SIG-M5 (cell line): ENCODE results near the gene EIF5A2.
"Not testable (repeated sequence)": the region's sequence is repeated elsewhere in the genome, so short reads cannot be mapped to it uniquely, and the experiment has no call there.

Experiments
- DNase-seq: peaks from one replicate; lab custom pipeline; 2025; lab: John Stamatoyannopoulos, UW

The EIF5A2 gene

DNA sequence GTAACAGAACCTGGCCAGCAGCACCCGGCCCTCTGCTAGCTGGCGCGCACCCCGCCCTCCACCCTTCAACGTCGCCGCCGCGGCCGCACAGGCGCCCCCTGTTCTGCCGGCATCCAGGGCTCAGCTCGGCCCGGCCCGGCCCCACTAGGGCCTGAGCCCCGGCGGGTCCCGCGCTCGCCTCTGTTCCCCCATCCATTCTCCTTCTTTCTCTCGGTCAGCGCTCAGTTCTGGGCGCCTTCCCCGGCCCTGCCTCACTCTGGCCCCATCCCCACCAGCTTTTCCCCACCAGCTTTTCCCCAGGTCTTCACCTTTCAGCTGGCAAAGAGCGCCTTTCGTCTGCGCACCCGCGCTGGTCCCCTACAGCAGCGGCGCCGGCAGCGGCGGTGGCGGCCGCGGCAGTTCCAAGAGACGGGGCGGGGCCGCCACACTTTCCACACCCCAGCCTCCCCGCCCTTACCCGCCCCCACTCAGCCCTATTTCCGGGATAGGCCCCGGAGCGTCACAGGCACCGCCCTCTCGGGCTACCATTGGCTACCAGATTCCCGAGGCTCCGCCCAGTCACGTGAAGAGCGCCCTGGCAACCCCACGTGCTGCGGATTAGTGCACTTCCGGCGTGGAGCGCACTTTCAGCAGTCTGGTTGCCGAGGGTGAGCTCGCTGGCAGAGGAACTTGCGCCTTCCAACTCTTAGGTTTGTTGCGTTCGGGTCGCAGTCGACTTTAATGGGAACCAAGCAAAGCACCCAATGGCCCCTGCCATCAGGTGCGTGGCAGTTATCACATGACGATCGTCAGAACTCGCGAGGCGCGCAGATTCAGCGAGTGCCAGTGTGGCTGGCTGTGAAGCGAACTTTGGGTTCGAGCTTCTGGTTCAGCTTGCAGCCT lies at the start of gene EIF5A2:
Gene EIF5A2, minus strand, starts transcription at position 403 of the 882 bp plus-strand sequence. CDS start 831 bp downstream, outside the sequence.
- peak; percentile 5 for DNase-seq

DNA sequence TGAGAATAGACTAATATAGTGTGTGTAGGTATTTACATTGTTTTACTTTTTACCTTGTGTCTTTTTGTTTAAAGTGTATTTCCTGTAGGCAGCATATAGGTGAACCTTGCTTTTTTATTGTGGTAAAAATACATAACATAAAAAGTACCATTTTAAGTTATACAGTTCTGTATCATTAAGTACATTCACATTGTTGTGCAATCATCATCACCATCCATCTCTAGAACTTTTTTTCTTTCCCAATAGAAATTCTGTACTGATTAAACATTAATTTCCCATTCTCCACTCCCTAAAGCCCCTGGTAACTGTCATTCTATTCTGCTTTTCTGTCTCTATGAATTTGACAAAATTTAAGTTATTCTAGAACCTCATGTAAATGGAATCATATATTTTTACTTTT lies 48.2 kb upstream of the EIF5A2 start:
- no peak for DNase-seq

DNA sequence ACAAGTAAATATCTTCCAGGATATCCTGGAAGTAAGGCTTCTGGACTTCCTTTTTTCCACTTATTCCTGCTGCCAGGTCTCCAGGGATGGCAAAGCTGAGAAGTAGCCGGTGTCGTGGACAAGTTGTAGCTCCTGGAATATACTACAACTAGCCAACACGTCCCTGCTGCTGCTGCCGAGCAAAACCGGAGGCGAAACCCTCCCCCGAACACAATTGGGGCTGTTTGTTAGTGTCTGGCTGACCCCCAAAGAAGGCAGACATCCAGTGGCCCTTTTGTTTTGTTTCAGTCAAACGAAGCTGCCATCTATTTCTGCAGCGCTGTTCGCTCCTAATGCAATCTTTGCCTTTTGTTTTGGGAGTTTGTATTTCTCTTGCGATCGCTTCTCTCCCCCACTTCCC lies 45.3 kb upstream of the EIF5A2 start:
- DNase-seq: no peak

GRCh38 chr3:170953229-170953628 lies 44.8 kb upstream of the EIF5A2 start:
- no peak for DNase-seq

DNA sequence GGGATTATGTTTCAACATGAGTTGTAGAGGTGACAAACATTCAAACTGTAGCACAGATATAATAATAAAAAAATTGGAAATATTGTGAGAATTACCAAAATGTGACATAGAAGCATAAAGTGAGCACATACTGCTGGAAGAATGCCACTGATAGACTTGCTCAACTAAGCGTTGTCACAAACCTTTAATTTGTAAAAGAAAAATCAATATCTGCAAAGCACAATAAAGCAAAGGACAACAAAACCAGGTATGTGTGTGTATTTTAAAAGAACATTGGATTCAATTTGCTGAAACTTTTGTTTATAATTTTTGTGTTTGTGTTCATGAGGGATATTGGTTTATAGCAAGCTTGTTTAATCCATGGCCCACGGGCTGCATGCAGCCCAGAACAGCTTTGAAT lies 40.8 kb upstream of the EIF5A2 start:
- DNase-seq: no peak

DNA sequence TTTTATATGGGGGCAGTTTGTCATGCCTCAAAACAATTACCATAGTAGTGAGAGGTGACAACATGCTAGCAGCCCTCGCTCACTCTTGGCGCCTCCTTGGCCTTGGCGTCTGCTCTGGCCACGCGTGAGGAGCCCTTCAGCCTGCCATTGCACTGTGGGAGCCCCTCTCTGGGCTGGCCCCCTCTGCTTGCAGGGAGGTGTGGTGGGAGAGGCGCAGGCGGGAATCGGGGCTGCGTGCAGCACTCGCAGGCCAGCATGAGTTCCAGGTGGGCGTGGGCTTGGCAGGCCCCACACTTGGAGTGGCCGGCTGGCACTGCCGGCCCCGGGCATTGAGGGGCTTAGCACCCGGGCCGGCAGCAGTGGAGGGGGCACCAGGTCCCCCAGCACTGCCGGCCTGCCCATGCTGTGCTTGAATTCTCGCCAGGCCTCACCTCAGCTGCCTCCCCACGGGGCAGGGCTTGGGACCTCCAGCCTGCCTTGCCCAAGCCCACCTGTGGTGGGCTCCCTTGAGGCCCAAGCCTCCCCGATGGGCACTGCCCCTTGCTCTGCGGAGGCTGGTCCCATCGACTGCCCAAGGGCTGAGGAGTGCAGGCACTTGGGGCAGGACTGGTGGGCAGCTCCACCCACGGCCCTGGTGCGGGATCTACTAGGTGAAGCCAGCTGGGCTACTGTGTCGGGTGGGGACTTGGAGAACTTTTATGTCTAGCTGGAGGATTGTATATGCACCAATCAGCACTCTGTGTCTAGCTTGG lies 38.8 kb upstream of the EIF5A2 start:
- no peak for DNase-seq

GRCh38 chr3:170942011-170942410 lies 33.6 kb upstream of the EIF5A2 start:
- no peak for DNase-seq

GRCh38 chr3:170941551-170941950 lies 33.1 kb upstream of the EIF5A2 start:
- DNase-seq: no peak

DNA sequence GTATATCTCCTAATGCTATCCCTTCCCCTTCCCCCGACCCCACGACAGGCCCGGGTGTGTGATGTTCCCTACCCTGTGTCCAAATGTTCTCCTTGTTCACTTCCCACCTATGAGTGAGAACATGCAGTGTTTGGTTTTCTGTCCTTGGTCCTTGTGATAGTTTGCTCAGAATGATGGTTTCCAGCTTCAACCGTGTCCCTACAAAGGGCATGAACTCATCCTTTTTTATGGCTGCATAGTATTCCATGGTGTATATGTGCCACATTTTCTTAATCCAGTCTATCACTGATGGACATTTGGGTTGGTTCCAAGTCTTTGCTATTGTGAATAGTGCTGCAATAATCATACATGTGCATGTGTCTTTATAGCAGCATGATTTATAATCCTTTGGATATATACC lies 24.6 kb upstream of the EIF5A2 start:
- not testable (repeated sequence) for DNase-seq

- DNase-seq: not testable (repeated sequence)
These were observed 15.1 kb upstream of the EIF5A2 start for GRCh38 chr3:170923553-170923952.

DNA sequence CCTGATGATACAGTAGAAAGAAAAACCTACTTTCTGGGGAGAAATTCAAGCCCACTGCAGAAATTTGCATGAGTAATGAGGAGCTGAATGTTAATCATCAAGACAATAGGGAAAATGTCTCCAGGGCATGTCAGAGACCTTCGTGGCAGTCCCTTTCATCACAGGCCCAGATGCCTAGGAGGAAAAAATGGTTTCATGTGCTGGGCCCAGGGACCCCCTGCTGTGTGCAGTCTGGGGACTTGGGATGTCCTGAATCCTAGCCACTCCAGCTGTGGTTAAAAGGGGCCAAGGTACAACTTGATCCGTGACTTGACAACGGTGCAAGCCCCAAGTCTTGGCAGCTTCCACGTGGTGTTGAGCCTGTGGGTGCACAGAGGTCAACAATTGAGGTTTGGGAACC lies 10.3 kb upstream of the EIF5A2 start:
- DNase-seq: no peak

- DNase-seq: no peak
These were observed 6.3 kb upstream of the EIF5A2 start for GRCh38 chr3:170914690-170915089.

DNA sequence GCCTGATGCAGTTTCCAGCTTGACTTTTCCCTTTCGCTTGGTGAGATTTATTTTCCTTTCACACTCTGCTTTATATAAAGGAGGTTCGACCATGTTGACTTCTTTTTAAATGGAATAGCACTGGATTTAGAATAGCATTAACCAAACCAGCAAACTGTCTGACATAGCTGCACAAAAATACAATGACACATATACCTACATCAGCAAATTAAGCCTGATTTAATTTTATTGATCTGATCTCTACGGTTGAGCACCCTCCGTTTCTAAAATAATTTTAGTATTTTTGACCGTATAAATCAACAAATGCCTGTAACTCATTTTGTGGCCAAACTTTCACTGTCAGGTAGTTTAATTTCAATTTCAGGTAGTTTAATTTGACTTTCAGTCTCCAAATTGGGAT lies 5.8 kb upstream of the EIF5A2 start:
- DNase-seq: no peak

DNA sequence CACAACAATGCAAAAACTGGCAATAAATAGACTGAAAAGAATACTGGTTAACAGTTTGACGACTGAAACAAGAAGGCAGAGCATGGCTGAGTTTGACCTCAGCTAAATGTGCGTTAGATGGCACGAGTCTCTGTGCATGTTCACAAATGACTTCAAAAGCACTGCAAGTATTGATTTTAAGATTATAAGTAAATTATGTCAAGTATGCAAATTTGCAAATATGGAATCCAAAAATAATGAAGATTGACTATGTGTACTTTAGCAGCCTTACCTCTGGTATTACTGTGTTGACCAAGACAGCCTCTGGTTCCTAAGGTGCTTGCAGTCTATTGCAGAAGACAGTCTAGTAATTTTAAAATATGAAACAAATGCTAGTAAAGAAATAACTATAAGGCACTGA lies 2.6 kb upstream of the EIF5A2 start:
- no peak for DNase-seq

DNA sequence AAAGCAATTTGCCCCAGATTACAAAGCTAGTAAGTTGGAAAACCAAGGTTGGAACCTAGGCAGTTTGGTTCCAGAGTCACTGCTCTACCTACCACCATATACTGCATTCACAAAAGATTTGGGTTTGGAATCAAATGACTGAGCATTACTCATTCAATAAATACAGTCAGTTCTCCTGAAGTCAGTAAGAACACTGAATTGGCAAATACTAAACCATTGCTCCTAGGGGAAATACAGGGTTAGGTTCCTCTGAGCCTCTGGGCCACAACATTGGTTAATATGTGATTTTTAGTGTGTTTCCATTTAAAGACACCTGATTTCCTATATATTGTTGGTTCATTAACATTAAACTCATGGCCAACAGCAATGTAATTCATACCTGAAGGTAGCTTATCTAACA lies 2.1 kb upstream of the EIF5A2 start:
- DNase-seq: no peak

- DNase-seq: no peak
These were observed 879 bp upstream of the EIF5A2 start for GRCh38 chr3:170909129-170909903.

DNA sequence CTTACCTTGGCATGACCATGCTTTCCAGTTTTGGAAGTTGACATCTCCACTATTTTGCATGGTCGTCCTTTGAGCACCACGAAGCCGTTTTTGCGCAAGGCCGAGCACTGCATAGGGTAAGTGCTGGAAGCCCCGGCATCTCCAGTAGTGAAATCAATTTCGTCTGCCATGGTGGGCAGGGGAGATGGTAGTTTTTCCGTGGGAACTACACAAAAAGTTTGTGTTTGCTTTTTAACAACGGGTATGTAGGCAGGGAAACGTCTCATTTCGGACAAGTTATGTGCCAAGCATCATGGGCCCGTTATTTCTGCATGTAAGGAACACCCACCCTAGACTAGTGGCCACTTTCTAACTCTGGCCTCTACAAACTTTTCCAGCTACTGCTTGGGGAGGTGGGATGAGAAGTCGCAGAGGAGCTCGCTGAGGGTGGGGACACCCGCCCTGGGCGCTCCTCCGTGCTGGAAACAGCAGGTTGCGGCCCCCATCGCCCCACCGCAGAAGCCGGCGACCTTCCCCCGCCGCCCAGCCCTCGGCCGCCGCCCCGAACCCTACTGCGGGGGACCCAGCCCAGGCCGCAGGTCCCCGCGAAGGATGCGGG lies 701 bp downstream of the EIF5A2 start:
- DNase-seq: no peak

- DNase-seq: no peak
These were observed 2.6 kb downstream of the EIF5A2 start for GRCh38 chr3:170905862-170906261.

- DNase-seq: no peak
These were observed 5.3 kb downstream of the EIF5A2 start for GRCh38 chr3:170903123-170903522.

DNA sequence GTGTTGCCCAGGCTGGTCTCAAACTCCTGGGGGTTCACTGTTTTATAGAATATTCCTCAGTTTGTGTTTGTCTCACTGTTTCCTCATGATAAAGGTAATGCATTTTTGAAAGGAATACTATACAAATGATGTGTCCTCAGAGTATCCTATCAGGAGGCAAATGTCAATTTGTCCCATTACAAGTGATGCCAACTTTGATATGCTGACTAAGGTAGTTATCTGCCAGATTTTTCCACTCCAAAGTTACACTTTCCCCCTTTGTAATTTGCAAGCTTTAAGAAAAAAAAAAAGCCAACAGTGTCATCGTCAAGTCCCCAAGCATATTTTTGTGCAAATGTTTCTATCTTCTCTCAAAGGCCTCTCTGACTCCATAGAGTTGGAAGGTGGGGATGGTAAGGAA lies 9.0 kb downstream of the EIF5A2 start:
- DNase-seq: no peak

DNA sequence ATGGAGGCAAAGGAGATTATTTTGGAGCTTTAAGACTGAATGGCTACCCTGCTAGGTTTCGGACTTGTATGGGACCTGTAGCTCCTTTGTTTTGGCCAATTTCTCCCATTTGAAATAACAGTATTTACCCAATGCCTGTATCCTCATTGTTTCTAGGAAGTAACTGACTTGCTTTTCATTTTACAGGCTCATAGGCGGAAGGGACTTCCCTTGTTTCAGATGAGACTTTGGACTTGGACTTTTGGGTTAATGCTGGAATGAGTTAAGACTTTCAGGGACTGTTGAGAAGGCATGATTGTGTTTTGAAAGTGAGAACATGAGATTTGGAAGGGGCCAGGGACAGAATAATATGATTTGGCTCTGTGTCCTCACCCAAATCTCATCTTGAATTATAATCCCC lies 10.5 kb downstream of the EIF5A2 start:
- DNase-seq: no peak

DNA sequence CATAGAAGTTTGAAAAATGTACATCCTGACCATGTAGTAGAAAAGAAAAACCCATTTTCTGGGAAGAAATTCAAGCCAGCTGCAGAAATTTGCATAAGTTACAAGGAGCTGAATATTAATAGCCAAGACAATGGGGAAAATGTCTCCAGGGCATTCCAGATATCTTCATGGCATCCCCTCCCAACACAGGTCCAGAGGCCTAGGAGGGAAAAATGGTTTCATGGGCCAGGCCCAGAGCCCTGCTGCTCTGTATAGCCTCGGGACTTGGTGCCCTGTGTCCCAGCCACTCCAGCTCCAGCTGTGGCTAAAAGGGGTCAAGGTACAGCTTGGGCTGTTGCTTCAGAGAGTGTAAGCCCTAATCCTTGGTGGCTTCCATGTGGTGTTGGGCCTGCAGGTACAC lies 11.2 kb downstream of the EIF5A2 start:
- not testable (repeated sequence) for DNase-seq
